K562 (cell line): Measurements from ENCODE around the gene DCST1. TPM values are rescaled to one million over a fixed set of nuclear protein-coding genes. Genes with fewer than 3 reads are reported as not detected.

Experiments used
- CREB1 ChIP-seq, 2 experiments: sonication (generic) in 1 of 2; formaldehyde crosslinking in 1 of 2; IDR thresholded peaks; 2 replicates each; pipeline versions ENCODE4 v1.6.1 to v1.8.0; 2012 to 2022; ENCODE audit warnings: inconsistent platforms in 1 of 2, mild to moderate bottlenecking in 1 of 2, missing genetic modification reagents in 1 of 2, moderate library complexity in 1 of 2
- HDAC1 ChIP-seq, 2 experiments: fragments of 450-650 bp; IDR thresholded peaks; 2 replicates each; pipeline ENCODE4 v1.6.1; 2016 to 2017; ENCODE audit warnings: inconsistent platforms in 1 of 2, mild to moderate bottlenecking in 1 of 2, moderate library complexity in 1 of 2
- JUND ChIP-seq, 2 experiments: IDR thresholded peaks; 2 replicates in 1 of 2; 3 replicates in 1 of 2; pipeline ENCODE4 v1.6.1; 2011; ENCODE audit warnings: borderline replicate concordance in 2 of 2, low read depth in 2 of 2, low read length in 2 of 2, improper control_type of control experiment in 1 of 2, missing biosample characterization in 1 of 2, missing genetic modification characterization in 1 of 2, missing genetic modification reagents in 1 of 2
- MCM7 ChIP-seq, 2 experiments: fragments of 450-650 bp; IDR thresholded peaks; 2 replicates each; pipeline ENCODE4 v1.6.1; 2016 to 2018
- NFE2 ChIP-seq: IDR thresholded peaks from 2 replicates; pipeline ENCODE4 v1.6.1; 2014; ENCODE audit warnings: antibody characterized with exemption, low read depth
- PHF21A ChIP-seq: fragments of 450-650 bp; IDR thresholded peaks from 2 replicates; pipeline ENCODE4 v1.6.1; 2017; ENCODE audit warnings: low read depth, borderline replicate concordance
- RCOR1 ChIP-seq, 2 experiments: IDR thresholded peaks; 2 replicates each; pipeline ENCODE4 v1.6.1; 2012; ENCODE audit warnings: low read depth in 2 of 2, low read length in 2 of 2, borderline replicate concordance in 1 of 2, improper control_type of control experiment in 1 of 2
- RFX7 ChIP-seq: fragments of 250-450 bp; sonication (Bioruptor Pico); IDR thresholded peaks from 2 replicates; pipeline ENCODE4 v1.5.1; 2021; ENCODE audit warnings: mild to moderate bottlenecking
- ZNF354B ChIP-seq: fragments of 250-450 bp; sonication (Bioruptor Pico); IDR thresholded peaks from 2 replicates; pipeline ENCODE4 v1.4.0; 2020
- ZNF589 ChIP-seq: fragments of 200-800 bp; sonication (Bioruptor generic); IDR thresholded peaks from 2 replicates; pipeline ENCODE4 v1.6.1; 2016; ENCODE audit warnings: low read depth, missing genetic modification characterization, missing compliant biosample characterization
- polyA plus RNA-seq, 8 experiments: library from polyadenylated mRNA; depleted of rRNA in 4 of 8; stranded (reverse) in 5 of 8; unstranded in 3 of 8; fragments of >200 nt; fragmentation: Nextera tagmentation in 2 of 8; fragmentation: Illumina TruSeq in 1 of 8; extraction: Ambion mirVana in 2 of 8; extraction: Trizol in 1 of 8; gene quantifications; 2 replicates each; pipeline versions ENCODE4 v1.2.1 to v1.2.3, GENCODE V29; 2011 to 2014; ENCODE audit warnings: inconsistent platforms in 1 of 8, missing spikeins in 1 of 8
- total RNA-seq, 7 experiments: library from RNA; depleted of rRNA in 6 of 7; stranded (reverse); fragments of >200 nt in 6 of 7; fragmentation: Illumina TruSeq in 2 of 7; extraction: Trizol in 2 of 7; gene quantifications; 2 replicates each; pipeline versions ENCODE4 v1.2.1 to v1.2.3, GENCODE V29; 2011 to 2021; ENCODE audit warnings: low replicate concordance in 1 of 7
- TF ChIP-seq, protein P1 (sequence below), 2 experiments: fragments of 450-650 bp; IDR thresholded peaks; 2 replicates each; pipeline ENCODE4 v1.6.1; 2016; ENCODE audit warnings: mild to moderate bottlenecking in 2 of 2, borderline replicate concordance in 1 of 2, low read depth in 1 of 2, moderate library complexity in 1 of 2
- TF ChIP-seq, protein P2 (sequence below): IDR thresholded peaks from 2 replicates; pipeline ENCODE4 v1.6.1; 2016; ENCODE audit warnings: missing genetic modification characterization, missing compliant biosample characterization
- TF ChIP-seq, protein P3 (sequence below): fragments of 450-650 bp; formaldehyde crosslinking; IDR thresholded peaks from 2 replicates; pipeline ENCODE4 v1.4.0; 2022; ENCODE audit warnings: missing genetic modification characterization
- TF ChIP-seq, protein P4 (sequence below), 2 experiments: fragments of 250-450 bp in 1 of 2; fragments of 450-650 bp in 1 of 2; sonication (Bioruptor Pico) in 1 of 2; IDR thresholded peaks; 2 replicates each; pipeline versions ENCODE4 v1.6.1 to v1.8.0; 2016 to 2021; ENCODE audit warnings: mild to moderate bottlenecking in 2 of 2, moderate library complexity in 2 of 2, missing compliant biosample characterization in 1 of 2, missing genetic modification characterization in 1 of 2

Gene DCST1
- total and polyA plus RNA-seq, 9 of the 15 experiments (the other 6 are each of a cell fraction or from before 2014, with no cell fraction given): not detected

DNA sequence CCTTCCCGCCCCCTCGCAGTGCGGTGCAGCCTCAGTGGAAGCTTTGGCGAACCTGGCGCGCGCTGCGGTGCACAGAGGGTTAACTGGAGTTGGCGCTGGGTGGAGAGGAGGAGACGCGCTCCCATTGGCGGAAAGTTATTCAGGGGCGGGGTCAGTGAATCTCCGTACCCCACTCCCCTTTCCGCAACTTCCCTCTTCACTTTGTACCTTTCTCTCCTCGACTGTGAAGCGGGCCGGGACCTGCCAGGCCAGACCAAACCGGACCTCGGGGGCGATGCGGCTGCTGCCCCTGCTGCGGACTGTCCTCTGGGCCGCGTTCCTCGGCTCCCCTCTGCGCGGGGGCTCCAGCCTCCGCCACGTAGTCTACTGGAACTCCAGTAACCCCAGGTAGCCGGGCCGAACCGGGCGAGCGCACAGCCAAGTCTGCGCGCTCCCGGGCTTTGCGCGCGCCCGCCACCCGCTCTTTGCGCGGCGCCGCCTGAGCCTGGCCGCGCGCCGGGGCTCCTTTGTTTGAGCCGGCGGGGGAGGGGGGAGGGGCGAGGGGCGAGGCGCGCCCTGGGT, 30.0 kb downstream of the DCST1 start, which contains the start of gene EFNA4 (continued):
- TF ChIP-seq HDAC1 (IDR thresholded peaks at IDR 0.05): peak in 1 of 2 experiments; percentile 62; a peak in 1 of 4 replicates
- 0 out of 2 replicates have a peak, but pooled peaks have one; percentile 20 for TF ChIP-seq CREB1 (IDR thresholded peaks at IDR 0.05)
- TF ChIP-seq CREB1 (CRISPR knock-in tag; IDR thresholded peaks at IDR 0.05): no peak; the same call in 1 of the 2 replicates
- no peak for TF ChIP-seq PHF21A
- TF ChIP-seq NFE2: no peak
- TF ChIP-seq, protein P1, sequence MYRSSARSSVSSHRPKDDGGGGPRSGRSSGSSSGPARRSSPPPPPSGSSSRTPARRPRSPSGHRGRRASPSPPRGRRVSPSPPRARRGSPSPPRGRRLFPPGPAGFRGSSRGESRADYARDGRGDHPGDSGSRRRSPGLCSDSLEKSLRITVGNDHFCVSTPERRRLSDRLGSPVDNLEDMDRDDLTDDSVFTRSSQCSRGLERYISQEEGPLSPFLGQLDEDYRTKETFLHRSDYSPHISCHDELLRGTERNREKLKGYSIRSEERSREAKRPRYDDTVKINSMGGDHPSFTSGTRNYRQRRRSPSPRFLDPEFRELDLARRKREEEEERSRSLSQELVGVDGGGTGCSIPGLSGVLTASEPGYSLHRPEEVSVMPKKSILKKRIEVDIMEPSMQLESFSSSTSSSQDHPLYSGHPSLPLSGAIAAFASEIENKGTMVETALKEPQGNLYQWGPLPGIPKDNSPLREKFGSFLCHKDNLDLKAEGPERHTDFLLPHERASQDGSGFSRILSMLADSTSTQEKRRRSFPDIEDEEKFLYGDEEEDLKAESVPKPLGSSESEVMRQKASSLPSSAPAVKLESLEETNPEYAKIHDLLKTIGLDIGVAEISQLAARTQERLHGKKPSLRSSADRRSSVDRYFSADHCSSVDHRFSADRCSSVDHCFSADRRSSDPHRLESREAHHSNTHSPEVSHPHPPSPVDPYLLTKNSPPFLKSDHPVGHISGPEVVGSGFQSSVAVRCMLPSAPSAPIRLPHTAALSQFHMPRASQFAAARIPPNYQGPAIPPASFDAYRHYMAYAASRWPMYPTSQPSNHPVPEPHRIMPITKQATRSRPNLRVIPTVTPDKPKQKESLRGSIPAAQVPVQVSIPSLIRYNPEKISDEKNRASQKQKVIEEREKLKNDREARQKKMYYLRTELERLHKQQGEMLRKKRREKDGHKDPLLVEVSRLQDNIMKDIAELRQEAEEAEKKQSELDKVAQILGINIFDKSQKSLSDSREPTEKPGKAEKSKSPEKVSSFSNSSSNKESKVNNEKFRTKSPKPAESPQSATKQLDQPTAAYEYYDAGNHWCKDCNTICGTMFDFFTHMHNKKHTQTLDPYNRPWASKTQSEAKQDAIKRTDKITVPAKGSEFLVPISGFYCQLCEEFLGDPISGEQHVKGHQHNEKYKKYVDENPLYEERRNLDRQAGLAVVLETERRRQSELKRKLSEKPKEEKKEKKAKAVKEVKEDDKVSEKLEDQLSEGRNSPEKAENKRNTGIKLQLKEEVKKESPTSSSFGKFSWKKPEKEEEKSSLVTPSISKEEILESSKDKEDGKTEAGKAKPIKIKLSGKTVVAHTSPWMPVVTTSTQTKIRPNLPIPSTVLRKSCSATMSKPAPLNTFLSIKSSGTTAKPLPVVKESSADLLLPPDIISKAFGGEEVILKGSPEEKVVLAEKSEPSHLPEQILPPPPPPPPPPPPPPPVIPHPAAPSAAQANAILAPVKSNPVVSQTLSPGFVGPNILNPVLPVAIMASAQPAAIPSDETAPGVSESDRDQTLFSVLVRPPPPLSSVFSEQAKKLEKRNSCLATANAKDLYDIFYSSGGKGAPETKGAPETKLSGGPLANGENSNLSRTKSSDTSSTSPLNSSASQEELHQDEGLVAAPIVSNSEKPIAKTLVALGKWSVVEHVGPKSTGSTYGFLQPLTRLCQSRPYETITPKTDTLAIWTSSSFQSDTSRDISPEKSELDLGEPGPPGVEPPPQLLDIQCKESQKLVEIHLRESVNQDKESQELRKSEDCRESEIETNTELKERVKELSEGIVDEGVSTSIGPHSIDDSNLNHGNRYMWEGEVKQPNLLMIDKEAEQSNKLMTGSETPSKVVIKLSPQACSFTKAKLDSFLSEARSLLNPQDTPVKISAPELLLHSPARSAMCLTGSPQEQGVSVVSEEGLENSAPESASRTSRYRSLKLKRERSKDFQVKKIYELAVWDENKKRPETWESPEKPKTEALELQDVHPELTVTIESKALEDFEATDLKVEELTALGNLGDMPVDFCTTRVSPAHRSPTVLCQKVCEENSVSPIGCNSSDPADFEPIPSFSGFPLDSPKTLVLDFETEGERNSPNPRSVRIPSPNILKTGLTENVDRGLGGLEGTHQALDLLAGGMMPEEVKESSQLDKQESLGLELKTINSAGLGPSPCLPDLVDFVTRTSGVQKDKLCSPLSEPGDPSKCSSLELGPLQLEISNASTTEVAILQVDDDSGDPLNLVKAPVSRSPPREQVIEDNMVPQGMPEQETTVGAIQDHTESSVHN (IDR thresholded peaks at IDR 0.05; ENCODE audit: borderline replicate concordance in 1 of 2, low read depth in 1 of 2): no peak
- TF ChIP-seq, protein P2, sequence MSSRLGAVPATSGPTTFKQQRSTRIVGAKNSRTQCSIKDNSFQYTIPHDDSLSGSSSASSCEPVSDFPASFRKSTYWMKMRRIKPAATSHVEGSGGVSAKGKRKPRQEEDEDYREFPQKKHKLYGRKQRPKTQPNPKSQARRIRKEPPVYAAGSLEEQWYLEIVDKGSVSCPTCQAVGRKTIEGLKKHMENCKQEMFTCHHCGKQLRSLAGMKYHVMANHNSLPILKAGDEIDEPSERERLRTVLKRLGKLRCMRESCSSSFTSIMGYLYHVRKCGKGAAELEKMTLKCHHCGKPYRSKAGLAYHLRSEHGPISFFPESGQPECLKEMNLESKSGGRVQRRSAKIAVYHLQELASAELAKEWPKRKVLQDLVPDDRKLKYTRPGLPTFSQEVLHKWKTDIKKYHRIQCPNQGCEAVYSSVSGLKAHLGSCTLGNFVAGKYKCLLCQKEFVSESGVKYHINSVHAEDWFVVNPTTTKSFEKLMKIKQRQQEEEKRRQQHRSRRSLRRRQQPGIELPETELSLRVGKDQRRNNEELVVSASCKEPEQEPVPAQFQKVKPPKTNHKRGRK (tag): no peak
- TF ChIP-seq JUND (IDR thresholded peaks at IDR 0.05; ENCODE audit: borderline replicate concordance, low read depth, low read length): 0 out of 2 replicates have a peak, but pooled peaks have one; percentile 2
- no peak for TF ChIP-seq JUND (tag; IDR thresholded peaks at IDR 0.05; ENCODE audit: borderline replicate concordance, low read depth, low read length)
- TF ChIP-seq, protein P3, sequence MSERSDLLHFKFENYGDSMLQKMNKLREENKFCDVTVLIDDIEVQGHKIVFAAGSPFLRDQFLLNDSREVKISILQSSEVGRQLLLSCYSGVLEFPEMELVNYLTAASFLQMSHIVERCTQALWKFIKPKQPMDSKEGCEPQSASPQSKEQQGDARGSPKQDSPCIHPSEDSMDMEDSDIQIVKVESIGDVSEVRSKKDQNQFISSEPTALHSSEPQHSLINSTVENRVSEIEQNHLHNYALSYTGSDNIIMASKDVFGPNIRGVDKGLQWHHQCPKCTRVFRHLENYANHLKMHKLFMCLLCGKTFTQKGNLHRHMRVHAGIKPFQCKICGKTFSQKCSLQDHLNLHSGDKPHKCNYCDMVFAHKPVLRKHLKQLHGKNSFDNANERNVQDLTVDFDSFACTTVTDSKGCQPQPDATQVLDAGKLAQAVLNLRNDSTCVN (CRISPR knock-in tag): no peak
- TF ChIP-seq MCM7 (IDR thresholded peaks at IDR 0.05): no peak
- TF ChIP-seq ZNF354B (CRISPR knock-in tag): no peak
- TF ChIP-seq, protein P4, sequence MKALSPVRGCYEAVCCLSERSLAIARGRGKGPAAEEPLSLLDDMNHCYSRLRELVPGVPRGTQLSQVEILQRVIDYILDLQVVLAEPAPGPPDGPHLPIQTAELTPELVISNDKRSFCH (CRISPR knock-in tag; IDR thresholded peaks at IDR 0.05): no peak
- TF ChIP-seq, protein P4 (tag; IDR thresholded peaks at IDR 0.05): peak; percentile 54; the same call in 1 of the 2 replicates
- TF ChIP-seq RCOR1 (IDR thresholded peaks at IDR 0.05; ENCODE audit: borderline replicate concordance in 1 of 2, low read depth in 2 of 2, low read length in 2 of 2): peak in 1 of 2 experiments; percentile 84; a peak in 1 of 4 replicates
- no peak for TF ChIP-seq RFX7 (CRISPR knock-in tag)
- peak; percentile 36; the same call in 1 of the 2 replicates for TF ChIP-seq ZNF589 (CRISPR knock-in tag)
